HUES48 (cell line): ENCODE measurements around the gene DYNC1I1.

Experiments
- H3K27ac ChIP-seq: one replicate; pipeline ENCODE4 v1.7.0; 2013; ENCODE audit warnings: low read depth, low read length, inconsistent platforms
- H3K27me3 ChIP-seq: 2 replicates; pipeline ENCODE4 v1.6.1; 2013; ENCODE audit warnings: mild to moderate bottlenecking, low read length; ENCODE audit not compliant: control insufficient read depth, insufficient read depth
- H3K36me3 ChIP-seq: 2 replicates; pipeline ENCODE4 v1.6.1; 2013; ENCODE audit warnings: low read length; ENCODE audit not compliant: control insufficient read depth, insufficient read depth
- H3K4me1 ChIP-seq: 2 replicates; pipeline ENCODE4 v1.6.1; 2013; ENCODE audit warnings: mild to moderate bottlenecking, low read length; ENCODE audit not compliant: control insufficient read depth, insufficient read depth
- H3K4me3 ChIP-seq: 2 replicates; pipeline ENCODE4 v1.5.1; 2013; ENCODE audit warnings: mild to moderate bottlenecking, low read depth, low read length
- H3K9ac ChIP-seq: 2 replicates; pipeline ENCODE4 v1.6.1; 2013; ENCODE audit warnings: mild to moderate bottlenecking, low read depth, low read length, moderate library complexity
- H3K9me3 ChIP-seq: 2 replicates; pipeline ENCODE4 v1.6.1; 2013; ENCODE audit warnings: low read length; ENCODE audit not compliant: control insufficient read depth, insufficient read depth

The DYNC1I1 gene

DNA sequence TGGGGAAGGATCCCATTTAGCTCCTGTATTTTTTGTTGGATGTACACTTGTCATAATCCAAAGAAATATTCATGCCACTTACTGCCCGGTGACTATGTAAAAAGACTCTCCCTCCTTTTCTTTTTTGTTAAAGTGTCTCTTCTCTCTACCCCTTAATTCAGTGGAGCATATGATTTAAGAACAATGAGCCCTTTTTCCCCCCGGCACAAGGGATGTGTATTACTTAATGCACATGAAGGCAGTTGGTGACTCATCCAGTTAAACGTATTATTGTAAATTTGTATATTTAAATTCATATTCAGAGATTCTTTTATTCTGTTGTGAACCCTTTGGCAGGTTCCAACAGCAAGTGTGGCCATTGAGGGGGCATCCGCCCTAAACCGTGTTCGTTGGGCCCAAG lies 307.7 kb downstream of the DYNC1I1 start:
- H3K9me3 ChIP-seq: no peaks in the 10 kb centered on the region
- no peak overlapping the region for H3K27ac ChIP-seq
- no peaks in the 10 kb centered on the region for H3K36me3 ChIP-seq
- no peak overlapping the region for H3K4me3 ChIP-seq
- H3K27me3 ChIP-seq: peaks cover 20% of the 10 kb centered on the region
- H3K9ac ChIP-seq: no peak overlapping the region
- H3K4me1 ChIP-seq: 0 out of 2 replicates have a peak, but pooled peaks cover 7% of the 10 kb centered on the region

DNA sequence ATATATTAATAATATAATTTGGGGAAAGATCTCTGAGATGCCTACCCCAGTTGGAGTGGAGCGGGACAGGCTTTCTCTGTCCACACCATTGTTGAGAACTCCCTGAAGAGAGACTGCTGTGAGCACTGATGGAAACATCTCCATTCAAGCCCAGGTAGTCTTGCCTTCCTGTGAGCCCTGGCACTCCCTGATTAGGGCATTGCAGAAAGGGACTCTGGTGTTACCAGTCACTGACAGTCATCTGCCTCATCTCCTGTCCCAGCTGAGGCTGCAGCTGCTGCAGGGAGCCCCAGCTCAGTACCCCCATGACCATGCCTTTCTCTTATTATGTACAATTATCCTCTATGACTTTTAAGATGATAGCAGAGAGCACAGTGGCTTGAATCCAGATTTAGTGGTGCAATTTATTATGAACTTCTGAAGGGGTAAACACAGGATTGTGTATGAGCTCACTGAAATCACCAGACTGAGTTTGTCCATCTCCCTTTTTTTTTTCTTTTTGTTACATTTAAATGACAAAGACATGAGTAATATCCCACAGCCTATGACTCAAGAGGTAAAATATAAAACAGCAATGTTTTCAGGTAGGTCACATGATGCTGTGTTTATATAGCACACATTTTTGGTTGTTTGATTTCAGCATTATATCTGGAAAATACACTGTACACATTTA lies 312.7 kb downstream of the DYNC1I1 start:
- Histone ChIP-seq H3K27ac (no peak overlapping the region), H3K27me3 (no peaks in the 10 kb centered on the region), H3K4me1 (no peaks in the 10 kb centered on the region), H3K4me3 (no peak overlapping the region), H3K36me3 (no peaks in the 10 kb centered on the region), H3K9me3 (no peaks in the 10 kb centered on the region), H3K9ac (no peak overlapping the region)

DNA sequence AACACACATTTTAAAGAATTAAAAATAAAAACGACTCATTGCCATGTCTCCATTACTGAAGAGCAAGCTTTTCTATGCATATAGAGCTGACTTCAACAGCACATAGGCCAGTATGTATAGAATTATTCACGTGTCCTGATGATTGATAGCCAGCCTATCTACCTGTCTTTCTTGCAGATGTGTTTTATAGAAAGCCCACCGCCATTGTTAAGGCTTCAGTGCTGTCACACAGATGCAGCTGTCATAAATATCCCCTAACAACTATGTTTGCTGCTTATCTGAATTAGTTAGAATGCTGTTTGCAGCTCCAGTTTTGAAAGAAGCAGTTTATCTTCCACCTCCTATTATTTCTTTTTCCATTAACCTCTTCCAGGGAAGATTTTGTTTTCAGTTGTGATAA lies 313.6 kb downstream of the DYNC1I1 start:
- H3K4me3 ChIP-seq: no peak overlapping the region
- no peaks in the 10 kb centered on the region for H3K9me3 ChIP-seq
- H3K27ac ChIP-seq: no peak overlapping the region
- no peak overlapping the region for H3K9ac ChIP-seq
- H3K36me3 ChIP-seq: no peaks in the 10 kb centered on the region
- no peaks in the 10 kb centered on the region for H3K27me3 ChIP-seq
- no peaks in the 10 kb centered on the region for H3K4me1 ChIP-seq

DNA sequence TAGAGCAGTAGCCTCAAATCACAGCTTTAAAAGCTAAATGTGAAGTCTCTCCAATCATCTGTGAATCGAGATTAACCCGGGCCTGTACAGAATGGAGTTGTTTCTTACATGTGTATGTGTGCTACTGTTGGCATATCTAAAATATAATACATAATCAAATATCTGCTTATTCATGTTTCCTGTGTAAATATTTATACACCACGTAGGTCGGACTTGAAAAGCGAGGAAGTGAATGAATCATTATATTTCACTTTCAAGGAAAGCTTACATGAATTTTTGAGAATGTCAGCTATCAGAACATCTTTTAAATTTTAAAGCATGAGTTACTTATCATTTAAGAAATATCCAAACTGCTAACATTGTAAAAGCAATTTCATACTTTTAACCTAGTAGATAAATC lies 316.2 kb downstream of the DYNC1I1 start:
- Histone ChIP-seq H3K36me3 (no peaks in the 10 kb centered on the region), H3K27ac (no peak overlapping the region), H3K9ac (no peak overlapping the region), H3K9me3 (no peaks in the 10 kb centered on the region), H3K4me1 (no peaks in the 10 kb centered on the region), H3K4me3 (no peak overlapping the region), H3K27me3 (no peaks in the 10 kb centered on the region)

DNA sequence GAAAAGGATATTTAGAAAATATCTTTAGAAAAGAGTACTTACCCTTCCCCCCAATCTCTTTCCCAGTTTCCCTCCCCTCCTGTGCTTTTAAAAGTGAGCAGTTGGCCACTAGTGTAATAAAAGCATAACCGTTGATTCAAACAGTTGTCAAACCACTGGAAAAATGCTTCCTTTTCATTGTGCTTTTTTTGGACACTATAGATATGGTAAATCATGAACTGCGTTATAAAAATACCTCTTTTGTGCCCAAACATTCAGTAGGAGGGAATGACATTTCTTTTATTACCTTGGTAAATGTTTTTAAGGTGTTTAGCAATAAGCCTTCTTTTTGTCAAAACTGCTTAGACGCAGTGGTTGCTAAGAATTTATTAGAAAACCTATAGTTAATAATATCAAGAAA lies 317.2 kb downstream of the DYNC1I1 start:
- no peaks in the 10 kb centered on the region for H3K9me3 ChIP-seq
- H3K9ac ChIP-seq: no peak overlapping the region
- H3K36me3 ChIP-seq: no peaks in the 10 kb centered on the region
- no peaks in the 10 kb centered on the region for H3K4me1 ChIP-seq
- H3K4me3 ChIP-seq: no peak overlapping the region
- H3K27ac ChIP-seq: no peak overlapping the region
- H3K27me3 ChIP-seq: no peaks in the 10 kb centered on the region

DNA sequence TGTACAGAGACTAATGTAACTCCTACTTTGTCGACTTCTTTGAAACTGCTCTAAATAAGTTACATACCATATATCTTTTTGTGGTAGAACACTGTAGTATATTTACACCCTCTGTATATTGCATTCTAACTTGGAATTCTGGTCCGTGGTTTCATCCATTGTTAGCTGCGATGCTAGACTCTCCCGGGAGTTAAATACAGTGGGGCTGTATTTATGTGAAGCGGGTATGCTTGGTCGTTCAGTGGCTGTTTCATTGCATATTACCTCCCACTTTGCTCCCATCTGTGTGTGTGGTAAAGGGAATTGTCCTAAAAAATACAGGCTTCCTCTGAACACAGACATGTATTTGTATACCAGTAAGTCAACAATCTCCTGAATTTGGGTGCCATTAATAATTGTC lies 318.4 kb downstream of the DYNC1I1 start:
- no peak overlapping the region for H3K4me3 ChIP-seq
- no peaks in the 10 kb centered on the region for H3K36me3 ChIP-seq
- no peak overlapping the region for H3K9ac ChIP-seq
- no peaks in the 10 kb centered on the region for H3K9me3 ChIP-seq
- no peaks in the 10 kb centered on the region for H3K4me1 ChIP-seq
- no peak overlapping the region for H3K27ac ChIP-seq
- H3K27me3 ChIP-seq: no peaks in the 10 kb centered on the region

DNA sequence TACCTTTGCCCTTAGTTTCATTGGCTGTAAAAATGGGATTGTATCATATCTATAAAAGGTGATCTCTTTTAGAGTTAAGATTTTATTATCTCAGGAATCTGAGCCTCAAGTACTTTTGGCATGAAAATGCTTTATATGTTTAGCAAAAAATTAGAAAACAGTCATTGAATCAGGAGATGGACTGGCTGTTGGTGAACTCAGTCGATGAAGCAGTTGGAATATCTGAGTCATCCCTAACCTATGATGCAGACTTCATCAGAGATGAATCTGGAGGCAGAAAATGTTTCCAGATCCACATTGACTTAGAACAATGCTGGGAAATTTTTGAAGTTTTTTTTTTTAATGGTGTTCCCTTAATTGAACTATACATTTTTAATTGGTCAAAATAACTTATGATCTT lies 321.1 kb downstream of the DYNC1I1 start:
- Histone ChIP-seq H3K9me3 (no peaks in the 10 kb centered on the region), H3K27me3 (no peaks in the 10 kb centered on the region), H3K9ac (no peak overlapping the region), H3K27ac (no peak overlapping the region), H3K4me3 (no peak overlapping the region), H3K4me1 (no peaks in the 10 kb centered on the region), H3K36me3 (no peaks in the 10 kb centered on the region)

DNA sequence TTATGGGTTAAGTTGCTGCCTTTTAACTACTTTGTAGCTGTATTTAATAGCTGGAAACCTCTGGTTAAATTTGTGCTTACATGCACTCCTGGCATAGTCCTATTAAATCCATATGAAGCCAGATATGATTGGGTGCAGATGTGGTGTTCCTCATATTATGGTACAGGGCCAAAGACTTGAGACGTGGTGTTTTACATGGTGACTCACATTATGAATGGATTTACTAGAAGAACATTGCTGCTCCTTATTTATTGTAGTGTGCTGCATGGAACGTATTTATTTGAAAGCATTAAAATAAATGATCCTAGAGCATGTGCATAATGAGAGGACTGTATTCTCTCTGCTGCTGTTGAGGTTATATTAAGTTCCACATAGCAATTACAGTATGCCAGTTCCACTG lies 325.5 kb downstream of the DYNC1I1 start:
- no peaks in the 10 kb centered on the region for H3K4me1 ChIP-seq
- H3K27me3 ChIP-seq: no peaks in the 10 kb centered on the region
- no peak overlapping the region for H3K9ac ChIP-seq
- no peak overlapping the region for H3K27ac ChIP-seq
- H3K36me3 ChIP-seq: no peaks in the 10 kb centered on the region
- H3K9me3 ChIP-seq: no peaks in the 10 kb centered on the region
- H3K4me3 ChIP-seq: no peak overlapping the region

DNA sequence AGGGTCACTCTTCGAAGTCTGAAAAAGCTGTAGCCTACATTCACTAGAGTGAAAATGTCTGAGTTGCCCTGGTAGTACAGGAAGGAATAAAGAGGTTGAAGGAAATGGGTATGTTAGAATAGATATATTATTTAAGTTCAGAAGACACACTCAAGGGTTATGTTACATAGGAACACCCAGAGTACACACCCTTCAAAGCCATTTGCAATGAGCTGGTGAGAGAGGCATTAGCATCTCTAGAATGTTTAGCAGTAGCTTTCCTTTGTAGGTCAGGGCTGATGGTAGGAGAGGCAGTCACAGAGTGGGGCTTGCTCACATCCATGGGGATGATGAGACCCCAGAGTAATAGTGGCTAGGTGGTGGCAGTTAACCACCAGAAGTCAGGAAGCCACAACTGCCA lies 328.4 kb downstream of the DYNC1I1 start:
- H3K9me3 ChIP-seq: no peaks in the 10 kb centered on the region
- no peak overlapping the region for H3K9ac ChIP-seq
- H3K4me1 ChIP-seq: no peaks in the 10 kb centered on the region
- no peaks in the 10 kb centered on the region for H3K27me3 ChIP-seq
- no peak overlapping the region for H3K27ac ChIP-seq
- H3K4me3 ChIP-seq: no peak overlapping the region
- H3K36me3 ChIP-seq: no peaks in the 10 kb centered on the region

DNA sequence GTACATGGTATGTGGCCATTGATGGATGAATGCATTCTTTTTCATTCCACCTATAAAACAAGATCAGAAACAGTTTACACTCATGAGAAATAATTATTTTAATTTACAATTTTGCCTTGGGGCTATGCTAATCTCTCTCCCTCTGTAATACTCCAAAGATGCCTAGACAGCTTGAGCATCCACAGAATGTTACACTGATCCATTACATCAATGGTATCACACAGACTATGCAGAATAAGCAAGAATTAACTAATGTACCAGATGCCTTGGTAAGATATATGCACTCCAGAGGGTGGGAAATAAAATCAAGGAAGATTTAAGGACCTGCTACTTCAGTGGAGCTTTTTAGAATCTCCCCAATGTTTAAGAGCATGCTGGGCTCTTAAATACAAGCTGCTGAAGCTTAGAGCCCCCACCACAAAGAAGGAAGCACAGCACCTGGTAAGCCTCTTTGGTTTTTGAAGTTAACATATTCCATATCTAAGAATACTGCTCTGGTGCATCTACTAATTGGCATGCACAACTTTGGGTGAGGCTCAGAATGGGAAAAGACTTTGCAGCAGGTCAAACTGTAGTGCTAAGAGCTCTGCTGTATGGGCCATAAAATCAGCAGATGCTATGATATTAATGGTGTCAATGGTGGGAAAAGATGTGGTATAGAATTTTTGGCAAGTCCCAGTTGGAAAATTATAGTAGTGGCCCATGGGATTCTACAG lies 329.9 kb downstream of the DYNC1I1 start:
- Histone ChIP-seq H3K36me3 (no peaks in the 10 kb centered on the region), H3K27ac (no peak overlapping the region)

DNA sequence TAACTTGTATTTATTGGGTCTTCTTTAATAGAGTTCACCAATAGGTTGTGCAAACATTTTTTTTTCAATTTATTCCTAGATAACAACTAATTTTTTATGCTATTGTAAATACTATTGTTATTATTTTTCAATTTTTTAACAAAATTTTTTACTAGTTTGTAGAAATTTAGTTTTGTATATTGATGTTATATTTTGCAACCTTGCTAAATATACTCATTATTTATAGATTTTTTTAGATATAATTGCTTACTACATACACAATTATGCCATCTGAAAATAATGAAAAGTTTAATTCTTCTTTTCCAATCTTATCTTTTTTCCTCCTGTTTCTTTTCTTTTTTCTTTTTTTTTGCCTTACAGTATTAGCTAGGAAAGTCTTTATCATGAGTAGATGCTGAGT lies 332.6 kb downstream of the DYNC1I1 start:
- Histone ChIP-seq H3K36me3 (no peaks in the 10 kb centered on the region), H3K27me3 (no peaks in the 10 kb centered on the region), H3K27ac (no peak overlapping the region), H3K4me1 (no peaks in the 10 kb centered on the region), H3K9me3 (no peaks in the 10 kb centered on the region), H3K9ac (no peak overlapping the region), H3K4me3 (no peak overlapping the region)

More for the DNA sequence above, 329.9 kb downstream of the DYNC1I1 start:
- Histone ChIP-seq H3K4me1 (no peaks in the 10 kb centered on the region), H3K9ac (no peak overlapping the region), H3K4me3 (no peak overlapping the region), H3K27me3 (no peaks in the 10 kb centered on the region), H3K9me3 (no peaks in the 10 kb centered on the region)
